GM21723 (cell line): Measurements from ENCODE around the gene LINC00632.
"Not testable (repeated sequence)": the region's sequence is repeated elsewhere in the genome, so short reads cannot be mapped to it uniquely, and the experiment has no call there.

Experiments
- ATAC-seq: cut with Tn5 transposase; IDR thresholded peaks from one replicate; pipeline ENCODE4 v1.9.1; 2021; ENCODE audit warnings: mild to moderate bottlenecking, moderate library complexity; ENCODE audit not compliant: unreplicated experiment

LINC00632 gene

GRCh38 chrX:140709421-140709846 lies at the start of gene LINC00632:
Gene LINC00632, plus strand, starts transcription at chrX:140709759.
- ATAC-seq, result no peak

DNA sequence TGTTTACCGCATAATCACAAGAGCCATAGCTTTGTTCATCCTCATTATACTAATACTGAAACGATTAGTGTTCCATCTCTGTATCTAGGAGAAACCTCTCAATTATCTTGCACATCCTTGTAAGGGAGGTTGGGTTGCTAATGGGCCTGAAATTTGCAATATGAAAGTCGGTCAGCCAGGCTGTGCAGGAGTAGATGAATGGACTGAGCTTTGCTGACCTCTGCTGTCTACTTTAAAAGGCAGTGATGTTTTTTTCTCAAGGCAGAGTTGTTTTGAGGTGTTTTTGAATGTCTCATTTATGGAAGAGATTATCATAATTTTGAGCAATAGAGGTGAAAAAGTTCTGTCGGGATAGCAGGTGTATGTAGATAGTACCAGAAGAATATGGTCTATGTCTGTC lies 47.9 kb upstream of the LINC00632 start:
- no peak for ATAC-seq

- ATAC-seq, result no peak
Observed at GRCh38 chrX:140664939-140665338, 44.6 kb upstream of the LINC00632 start.

DNA sequence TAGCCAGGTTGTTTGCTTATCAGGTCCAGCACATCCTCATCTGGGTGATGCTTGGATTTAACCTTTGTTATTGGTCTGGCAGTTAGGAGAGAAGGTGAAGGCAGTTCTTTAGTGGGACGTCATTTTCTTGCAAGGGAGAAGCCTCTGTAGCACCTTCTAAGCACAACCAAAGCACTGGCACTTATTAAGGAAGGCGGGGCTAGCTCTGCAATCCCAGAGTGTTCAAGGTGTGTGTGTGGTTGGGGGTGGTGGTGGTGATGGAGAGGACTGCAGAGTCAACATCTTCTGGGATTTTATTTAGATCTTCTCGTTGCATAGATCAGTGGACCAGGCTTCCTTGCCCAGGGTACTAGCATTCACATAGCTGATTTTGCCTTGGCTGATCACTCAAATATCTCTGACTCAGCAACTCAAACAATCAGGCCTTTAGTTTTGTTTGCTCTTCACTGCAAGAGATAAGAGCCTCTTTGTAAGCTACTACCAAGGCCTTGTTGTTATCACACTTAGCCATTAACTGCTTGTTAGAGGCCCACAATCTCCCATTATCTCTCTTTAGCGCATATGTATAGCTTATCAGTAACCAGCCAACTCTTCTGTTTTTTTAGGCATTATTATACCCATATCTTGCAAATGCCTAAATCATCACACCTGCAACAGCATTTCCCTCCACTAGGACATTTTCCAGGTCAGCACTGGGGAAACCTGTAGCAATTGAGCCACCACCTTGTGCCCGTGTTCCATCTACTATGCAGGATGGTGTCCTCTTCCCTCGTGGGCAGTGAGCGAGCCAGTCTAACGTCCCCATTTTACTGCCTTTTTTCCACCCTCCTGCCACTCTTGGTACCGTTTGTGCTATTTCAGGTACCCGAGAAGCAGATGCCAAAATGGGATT lies 36.5 kb upstream of the LINC00632 start:
- ATAC-seq, result no peak

- ATAC-seq, result no peak
Observed at GRCh38 chrX:140687706-140688105, 21.9 kb upstream of the LINC00632 start.

DNA sequence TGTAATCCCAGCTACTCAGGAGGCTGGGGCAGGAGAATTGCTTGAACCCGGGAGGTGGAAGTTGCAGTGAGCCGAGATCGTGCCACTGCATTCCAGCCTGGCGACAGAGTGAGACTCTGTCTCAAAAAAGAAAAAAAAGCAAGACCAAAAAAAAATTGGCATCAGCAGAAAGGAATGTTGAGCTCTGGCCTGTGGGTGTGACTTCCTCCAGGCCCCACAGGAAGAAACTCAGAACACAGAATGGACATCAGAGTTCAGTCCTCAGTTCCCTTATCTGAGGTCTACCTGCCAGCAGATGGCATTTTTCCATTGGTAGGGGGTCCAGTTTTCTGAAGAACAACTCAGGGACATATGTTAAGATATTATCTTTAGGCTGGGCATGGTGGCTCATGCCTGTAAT lies 18.0 kb upstream of the LINC00632 start:
- not testable (repeated sequence) for ATAC-seq

DNA sequence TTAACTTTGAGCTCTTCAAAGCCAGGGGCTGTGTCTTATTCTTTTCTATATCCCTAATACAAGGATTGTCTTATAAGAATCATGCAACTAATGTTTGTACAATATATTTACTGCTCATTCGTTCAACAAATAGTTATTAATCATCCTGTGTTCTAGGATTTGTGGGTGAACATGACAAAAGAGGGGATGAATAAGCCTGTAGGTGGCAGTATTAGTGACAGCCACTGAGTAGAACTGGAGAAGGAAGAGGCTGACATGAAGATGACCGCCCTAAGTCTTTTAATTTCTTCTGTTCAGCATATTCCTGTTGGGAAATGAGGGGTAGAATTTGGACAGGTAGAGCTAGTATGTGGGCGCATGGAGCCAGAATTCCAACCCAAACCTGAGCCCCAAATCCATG lies 11.9 kb upstream of the LINC00632 start:
- no peak for ATAC-seq

GRCh38 chrX:140701480-140701879 lies 8.1 kb upstream of the LINC00632 start:
- no peak for ATAC-seq

DNA sequence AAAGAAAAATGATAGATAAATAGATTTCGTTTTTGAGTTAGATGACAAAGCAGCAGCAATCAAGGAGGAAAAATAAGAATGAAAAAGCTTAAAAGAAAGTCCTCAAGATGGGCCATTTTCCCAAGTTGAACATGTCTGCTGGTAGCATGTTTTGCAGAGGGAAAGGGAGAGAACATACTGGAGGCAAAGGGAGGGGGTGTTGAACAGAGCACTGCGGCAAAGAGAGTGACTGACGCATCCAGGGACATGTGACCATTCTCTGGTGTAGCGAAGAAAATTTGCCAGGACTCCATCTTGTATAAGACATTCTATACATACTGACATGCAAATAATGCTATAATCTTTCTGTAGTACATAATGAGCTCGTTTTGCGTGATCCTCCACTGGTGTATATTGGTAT lies 1.2 kb downstream of the LINC00632 start:
- no peak for ATAC-seq

GRCh38 chrX:140711894-140712293 lies 2.3 kb downstream of the LINC00632 start:
- ATAC-seq, result no peak

DNA sequence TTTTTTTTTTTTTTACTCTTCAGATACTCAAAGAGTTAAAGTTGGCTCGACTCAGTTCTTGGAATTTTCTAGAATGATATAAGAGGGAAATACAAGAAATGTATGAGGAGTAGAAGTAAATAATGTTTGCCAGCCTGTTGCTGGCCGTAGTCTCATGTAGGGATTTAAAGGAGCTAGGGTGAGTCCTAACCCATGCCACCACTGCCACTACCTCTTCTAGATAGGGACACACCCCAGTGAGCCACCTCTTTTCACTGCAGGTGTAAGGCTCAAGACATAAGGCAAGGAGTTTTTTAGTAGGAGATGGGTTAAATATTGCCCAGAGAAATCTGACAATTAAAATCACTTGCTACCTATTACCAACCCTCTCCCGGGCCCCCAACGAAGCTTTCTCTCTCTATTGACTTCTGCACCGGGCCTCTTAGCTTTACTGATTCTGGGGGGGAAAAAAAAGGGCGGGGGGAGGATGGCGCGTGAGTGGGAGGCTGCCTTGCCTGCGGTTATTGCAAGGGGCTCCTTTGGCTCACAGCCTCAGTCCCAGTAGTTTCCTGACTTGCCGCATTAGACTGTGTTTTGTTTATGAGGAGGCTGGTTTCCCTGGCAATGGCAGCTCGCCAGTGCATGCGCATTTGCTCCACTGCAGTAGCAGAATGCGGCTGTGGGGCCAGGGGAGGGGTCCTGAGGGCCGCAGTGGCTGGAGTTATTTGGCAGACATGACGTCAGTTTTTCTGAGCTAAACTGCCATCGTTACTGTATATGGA lies 3.0 kb downstream of the LINC00632 start:
- peak; percentile 63 for ATAC-seq

- peak; percentile 55 for ATAC-seq
Observed at GRCh38 chrX:140713174-140713539, 3.6 kb downstream of the LINC00632 start.

DNA sequence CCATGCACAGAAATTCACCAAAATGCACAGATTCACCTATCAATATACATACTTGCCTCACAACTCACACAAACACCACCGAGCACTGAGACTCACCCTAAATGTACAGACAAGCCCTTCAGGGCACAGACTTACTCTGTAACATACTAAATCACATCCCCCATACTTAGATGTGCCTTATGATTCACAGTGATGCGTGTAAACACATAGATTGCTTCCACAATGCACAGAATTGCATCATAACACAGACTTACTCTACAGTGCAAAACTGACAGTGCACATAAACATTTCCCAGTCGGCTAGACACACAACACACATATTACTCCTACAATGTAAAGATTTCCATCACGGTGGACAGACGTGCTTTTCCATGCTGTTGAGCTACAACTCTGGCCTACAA lies 6.2 kb downstream of the LINC00632 start:
- ATAC-seq, result no peak

GRCh38 chrX:140723121-140723715 lies 13.7 kb downstream of the LINC00632 start:
- ATAC-seq, result no peak

GRCh38 chrX:140724309-140724708 lies 14.8 kb downstream of the LINC00632 start:
- no peak for ATAC-seq

DNA sequence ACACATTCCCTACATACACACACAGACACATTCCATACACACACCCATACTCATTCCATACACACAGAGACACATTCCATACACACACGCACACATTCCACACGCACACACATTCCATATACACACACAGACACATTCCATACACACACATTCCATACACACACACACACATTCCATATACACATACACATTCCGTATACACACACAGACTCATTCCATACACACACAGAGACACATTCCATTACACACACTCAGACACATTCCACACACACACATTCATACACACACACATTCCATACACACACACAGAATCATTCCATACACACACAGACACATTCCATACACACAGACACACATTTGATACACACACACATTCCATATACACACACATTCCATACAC lies 15.2 kb downstream of the LINC00632 start:
- no peak for ATAC-seq

DNA sequence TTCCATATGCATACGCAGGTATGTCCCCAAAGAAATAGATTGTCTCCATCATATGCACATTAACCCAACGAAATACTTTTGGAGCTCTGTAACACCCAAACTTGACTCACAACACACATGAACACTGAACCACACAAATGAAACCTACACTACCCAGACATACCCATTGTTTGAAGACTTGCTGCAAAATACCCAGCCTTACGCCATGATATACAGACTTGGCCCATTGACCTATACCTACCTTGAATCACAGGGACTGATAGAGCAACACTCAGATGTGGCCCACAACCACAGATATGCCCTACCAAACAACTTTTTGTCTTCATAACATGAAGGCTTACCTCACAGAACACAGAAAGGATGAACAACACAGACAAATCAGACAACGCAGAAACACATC lies 15.9 kb downstream of the LINC00632 start:
- no peak for ATAC-seq

- ATAC-seq, result peak; percentile 93
Observed at GRCh38 chrX:140733766-140734342, 24.3 kb downstream of the LINC00632 start.

- ATAC-seq, result no peak
Observed at GRCh38 chrX:140744085-140744484, 34.5 kb downstream of the LINC00632 start.

GRCh38 chrX:140756941-140757340 lies 47.4 kb downstream of the LINC00632 start:
- no peak for ATAC-seq

- peak; percentile 82 for ATAC-seq
Observed at GRCh38 chrX:140762061-140762460, 52.5 kb downstream of the LINC00632 start.
